IMR-90 (cell line): ENCODE data around the gene STAMBPL1. TPM values are rescaled to one million over a fixed set of nuclear protein-coding genes. Genes with fewer than 3 reads are reported as not detected.

Source experiments
- ATAC-seq: fragments of 200-7000 bp; cut with Tn5 transposase; 2 replicates; pipeline ENCODE4 v1.9.1; 2020; ENCODE audit warnings: low read depth, mild to moderate bottlenecking, moderate library complexity
- BruUV-seq: library from RNA; stranded (reverse); fragments of 400-500 nt; replicated peaks from 2 replicates; lab custom pipeline; 2021; lab: Mats Ljungman, UMichigan
- CTCF ChIA-PET: fragments of 300-600 bp; formaldehyde crosslinking; extraction: SDS; loops from one replicate; lab custom pipeline; 2021; ENCODE audit warnings: antibody characterized with exemption; lab: Yijun Ruan, JAX
- POLR2A ChIA-PET: fragments of 300-600 bp; sonication (Branson Sonifier 250); formaldehyde crosslinking; loops from one replicate; lab custom pipeline; 2022; ENCODE audit warnings: antibody characterized with exemption; ENCODE audit not compliant: unreplicated experiment; lab: Charles Lee
- DNase-seq: peaks from one replicate; pipeline ENCODE4 v3.0.0; 2013
- H2AFZ ChIP-seq: replicated peaks from 2 replicates; pipeline ENCODE3; 2013; ENCODE audit warnings: low read length, mild to moderate bottlenecking; ENCODE audit not compliant: poor library complexity
- H2AK5ac ChIP-seq: 2 replicates; pipeline ENCODE4 v1.6.1; 2013; ENCODE audit warnings: low read depth, low read length, inconsistent platforms
- H2AK9ac ChIP-seq: replicated peaks from 2 replicates; pipeline ENCODE3; 2013; ENCODE audit warnings: mild to moderate bottlenecking, low read depth, low read length, moderate library complexity; ENCODE audit not compliant: poor library complexity
- H2BK120ac ChIP-seq: 2 replicates; pipeline ENCODE4 v1.6.1; 2013; ENCODE audit warnings: low read depth, low read length, inconsistent platforms
- H2BK15ac ChIP-seq: 3 replicates; pipeline ENCODE4 v1.6.1; 2013; ENCODE audit warnings: low read depth, low read length, inconsistent platforms
- H2BK20ac ChIP-seq: 2 replicates; pipeline ENCODE4 v1.6.1; 2013; ENCODE audit warnings: low read depth, mild to moderate bottlenecking, inconsistent platforms, low read length, moderate library complexity
- H2BK5ac ChIP-seq: 2 replicates; pipeline ENCODE4 v1.6.1; 2013; ENCODE audit warnings: mild to moderate bottlenecking, low read depth, low read length, inconsistent platforms; ENCODE audit not compliant: poor library complexity, severe bottlenecking
- H3K14ac ChIP-seq: replicated peaks from 2 replicates; pipeline ENCODE4 v1.6.1; 2013; ENCODE audit warnings: low read depth, low read length, inconsistent platforms
- H3K18ac ChIP-seq: 2 replicates; pipeline ENCODE4 v1.6.1; 2013; ENCODE audit warnings: low read depth, low read length, control low read depth
- H3K23ac ChIP-seq: 2 replicates; pipeline ENCODE4 v1.6.1; 2013; ENCODE audit warnings: low read depth, low read length, inconsistent platforms
- H3K27ac ChIP-seq: 2 replicates; pipeline ENCODE4 v1.5.1; 2013; ENCODE audit warnings: mild to moderate bottlenecking, control low read depth, low read length; ENCODE audit not compliant: insufficient read depth
- H3K27me3 ChIP-seq: 2 replicates; pipeline ENCODE4 v1.6.1; 2013; ENCODE audit warnings: low read length; ENCODE audit not compliant: control insufficient read depth, insufficient read depth
- H3K36me3 ChIP-seq: 2 replicates; pipeline ENCODE4 v1.6.1; 2013; ENCODE audit warnings: low read length, mixed read lengths; ENCODE audit not compliant: control insufficient read depth, insufficient read depth
- H3K4ac ChIP-seq: 2 replicates; pipeline ENCODE4 v1.6.1; 2013; ENCODE audit warnings: low read depth, low read length, inconsistent platforms
- H3K4me1 ChIP-seq: 2 replicates; pipeline ENCODE4 v1.6.1; 2013; ENCODE audit warnings: low read length, mixed read lengths; ENCODE audit not compliant: control insufficient read depth, insufficient read depth
- H3K4me2 ChIP-seq: 2 replicates; pipeline ENCODE4 v1.6.1; 2013; ENCODE audit warnings: low read depth, mild to moderate bottlenecking, control low read depth, low read length, moderate library complexity
- H3K4me3 ChIP-seq: 2 replicates; pipeline ENCODE4 v1.5.1; 2013; ENCODE audit warnings: low read depth, mild to moderate bottlenecking, control low read depth, low read length, moderate library complexity; ENCODE audit not compliant: insufficient read depth
- H3K56ac ChIP-seq: 2 replicates; pipeline ENCODE4 v1.6.1; 2013; ENCODE audit warnings: low read length, inconsistent platforms; ENCODE audit not compliant: insufficient read depth; ENCODE audit errors: extremely low read depth
- H3K79me1 ChIP-seq, 2 experiments: 2 replicates each; pipeline ENCODE4 v1.6.1; 2013; ENCODE audit warnings: low read length in 2 of 2, inconsistent platforms in 1 of 2, low read depth in 1 of 2
- H3K9ac ChIP-seq: 2 replicates; pipeline ENCODE4 v1.6.1; 2013; ENCODE audit warnings: low read depth, low read length, control low read depth
- H3K9me1 ChIP-seq: 2 replicates; pipeline ENCODE4 v1.6.1; 2013; ENCODE audit warnings: low read length, inconsistent platforms; ENCODE audit not compliant: insufficient read depth
- H3K9me3 ChIP-seq: 2 replicates; pipeline ENCODE4 v1.6.1; 2013; ENCODE audit warnings: low read length; ENCODE audit not compliant: control insufficient read depth, insufficient read depth
- H4K20me1 ChIP-seq: 2 replicates; pipeline ENCODE4 v1.6.1; 2013; ENCODE audit warnings: low read length, inconsistent platforms; ENCODE audit not compliant: insufficient read depth
- H4K5ac ChIP-seq: 2 replicates; pipeline ENCODE4 v1.6.1; 2013; ENCODE audit warnings: mild to moderate bottlenecking, low read depth, low read length, control low read depth
- H4K8ac ChIP-seq, 2 experiments: 2 replicates each; pipeline ENCODE4 v1.6.1; 2013; ENCODE audit warnings: low read depth in 2 of 2, low read length in 2 of 2, control low read depth in 1 of 2, inconsistent platforms in 1 of 2
- H4K91ac ChIP-seq: 2 replicates; pipeline ENCODE4 v1.6.1; 2013; ENCODE audit warnings: low read depth, low read length, inconsistent platforms; ENCODE audit not compliant: insufficient read depth
- CEBPB ChIP-seq: IDR thresholded peaks from 2 replicates; pipeline ENCODE4 v1.6.1; 2012; ENCODE audit warnings: low read depth, low read length, improper control_type of control experiment
- CHD1 ChIP-seq: IDR thresholded peaks from 2 replicates; pipeline ENCODE4 v1.6.1; 2012; ENCODE audit warnings: low read depth, low read length, improper control_type of control experiment
- MAZ ChIP-seq: IDR thresholded peaks from 2 replicates; pipeline ENCODE4 v1.6.1; 2012; ENCODE audit warnings: low read depth, mild to moderate bottlenecking, low read length, improper control_type of control experiment, moderate library complexity, borderline replicate concordance
- NFE2L2 ChIP-seq: fragments of 150-350 bp; IDR thresholded peaks from 2 replicates; pipeline ENCODE4 v1.6.1; 2016; ENCODE audit warnings: low read depth, mild to moderate bottlenecking, low read length
- RAD21 ChIP-seq: IDR thresholded peaks from 2 replicates; pipeline ENCODE4 v1.6.1; 2012; ENCODE audit warnings: low read length, improper control_type of control experiment
- RCOR1 ChIP-seq: IDR thresholded peaks from 2 replicates; pipeline ENCODE4 v1.6.1; 2012; ENCODE audit warnings: mild to moderate bottlenecking, low read length, improper control_type of control experiment; ENCODE audit not compliant: insufficient replicate concordance
- RFX5 ChIP-seq: IDR thresholded peaks from 2 replicates; pipeline ENCODE4 v1.8.0; 2012; ENCODE audit warnings: low read depth, mild to moderate bottlenecking, low read length, moderate library complexity
- SMC3 ChIP-seq: fragments of 150-350 bp; IDR thresholded peaks from 2 replicates; pipeline ENCODE4 v1.6.1; 2016; ENCODE audit warnings: low read depth, mild to moderate bottlenecking, antibody characterized with exemption, low read length, moderate library complexity
- dilution Hi-C: fragments of 300-500 bp; cut with HindIII; formaldehyde crosslinking; loops from one replicate; pipeline ENCODE4 v1.14.3; 2018; ENCODE audit warnings: low sequenced_read_pairs; ENCODE audit not compliant: unreplicated experiment
- in situ Hi-C: fragments of 300-500 bp; cut with MboI; formaldehyde crosslinking; loops from 3 replicates; pipeline ENCODE4 v1.14.3; 2019; ENCODE audit warnings: low sequenced_read_pairs, inconsistent platforms, mixed read lengths
- intact Hi-C: fragments of 100-400 bp; cut with micrococcal nuclease; formaldehyde crosslinking; loops from 2 replicates; pipeline ENCODE4 v1.10.0; 2022
- polyA plus RNA-seq, 3 experiments: library from polyadenylated mRNA; depleted of rRNA; stranded (reverse); fragments of >200 nt; gene quantifications; 2 replicates each; pipeline ENCODE4 v1.2.3, GENCODE V29; 2012; ENCODE audit warnings: low replicate concordance in 1 of 3
- total RNA-seq: library from RNA; depleted of rRNA; stranded (reverse); fragments of >200 nt; gene quantifications from 2 replicates; pipeline ENCODE4 v1.2.3, GENCODE V29; 2012
- TF ChIP-seq, protein P1 (sequence below): fragments of 150-350 bp; IDR thresholded peaks from 2 replicates; pipeline ENCODE4 v1.6.1; 2016; ENCODE audit warnings: low read depth, mild to moderate bottlenecking, low read length, moderate library complexity, borderline replicate concordance

STAMBPL1 gene
- total and polyA plus RNA-seq, 2 of the 4 experiments (the other 2 are of a cell fraction) = 26.8 to 28.1 TPM

DNA sequence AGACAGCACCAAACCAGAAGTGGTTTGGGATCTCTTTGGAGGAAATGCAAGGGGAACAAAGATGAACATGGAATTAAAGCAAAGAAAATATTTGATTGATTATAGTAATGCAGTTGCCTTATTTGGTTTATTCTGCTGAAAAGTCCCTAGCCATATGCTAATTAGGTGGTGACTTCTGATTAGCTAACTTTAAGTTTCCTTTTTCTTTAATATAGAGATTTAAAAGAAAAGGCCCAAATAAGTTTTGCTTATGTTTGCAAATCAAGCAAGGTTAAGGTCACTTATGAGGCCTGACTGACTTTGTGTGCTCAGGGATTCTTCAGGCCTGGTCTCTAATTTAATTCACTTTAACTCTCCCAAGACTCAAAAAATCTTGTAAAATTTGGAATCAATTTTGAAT, 22.2 kb upstream of the STAMBPL1 start:
- Histone ChIP-seq H4K20me1 (no peaks in the 10 kb centered on the region), H3K56ac (no peak overlapping the region), H3K36me3 (no peaks in the 10 kb centered on the region), H3K9me1 (no peaks in the 10 kb centered on the region), H2BK20ac (no peak overlapping the region), H4K91ac (no peak overlapping the region), H2BK15ac (no peak overlapping the region), H2AK5ac (no peak overlapping the region), H3K4me3 (no peak overlapping the region), H3K4ac (no peak overlapping the region), H2BK120ac (no peak overlapping the region), H4K8ac (no peak overlapping the region), H3K79me1 (no peaks in the 10 kb centered on the region), H4K5ac (no peak overlapping the region), H3K4me1 (peaks cover 2% of the 10 kb centered on the region; the same call in 1 of the 2 replicates), H3K18ac (no peak overlapping the region), H3K27me3 (peaks cover 3% of the 10 kb centered on the region), H2AFZ (no peak overlapping the region), H3K14ac (no peak overlapping the region), H3K27ac (no peak overlapping the region), H2AK9ac (no peak overlapping the region), H3K9me3 (no peaks in the 10 kb centered on the region), H3K23ac (no peak overlapping the region), H2BK5ac (no peak overlapping the region), H3K9ac (no peak overlapping the region), H3K4me2 (no peak overlapping the region)
- ATAC-seq = no peak
- ChIA-PET CTCF (no interaction called here), POLR2A (no interaction called here)
- dilution Hi-C loops (no loop called here), in situ Hi-C loops (no loop called here), intact Hi-C loops (no loop called here)
- TF ChIP-seq MAZ (no peak), SMC3 (no peak), CEBPB (no peak), RAD21 (no peak), RCOR1 (no peak), CHD1 (no peak), RFX5 (no peak), NFE2L2 (no peak)
- TF ChIP-seq, protein P1, sequence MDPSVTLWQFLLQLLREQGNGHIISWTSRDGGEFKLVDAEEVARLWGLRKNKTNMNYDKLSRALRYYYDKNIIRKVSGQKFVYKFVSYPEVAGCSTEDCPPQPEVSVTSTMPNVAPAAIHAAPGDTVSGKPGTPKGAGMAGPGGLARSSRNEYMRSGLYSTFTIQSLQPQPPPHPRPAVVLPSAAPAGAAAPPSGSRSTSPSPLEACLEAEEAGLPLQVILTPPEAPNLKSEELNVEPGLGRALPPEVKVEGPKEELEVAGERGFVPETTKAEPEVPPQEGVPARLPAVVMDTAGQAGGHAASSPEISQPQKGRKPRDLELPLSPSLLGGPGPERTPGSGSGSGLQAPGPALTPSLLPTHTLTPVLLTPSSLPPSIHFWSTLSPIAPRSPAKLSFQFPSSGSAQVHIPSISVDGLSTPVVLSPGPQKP = no peak
- no peak for DNase-seq
- no TSS peak for BruUV-seq
